C4-2B (cell line): ENCODE measurements around the gene LCN10.

Experiments used
- CTCF ChIP-seq: fragments of 450-650 bp; conservative IDR thresholded peaks from 2 replicates; pipeline ENCODE4 v1.5.1; 2017; ENCODE audit warnings: mild to moderate bottlenecking
- ZFX ChIP-seq: fragments of 450-650 bp; IDR thresholded peaks from 2 replicates; pipeline ENCODE4 v1.6.1; 2017

- TF ChIP-seq CTCF (no peak), ZFX (no peak)
Observed at GRCh38 chr9:136765041-136765440, 22.3 kb upstream of the LCN10 start.
